HFF-Myc (cell line): ENCODE data around the gene PKM.

Source experiments
- DNase-seq: peaks from one replicate; pipeline ENCODE4 v3.0.0-alpha.2; 2011; ENCODE audit warnings: low read depth; ENCODE audit errors: extremely low read depth
- H3K4me3 ChIP-seq: replicated peaks from 2 replicates; pipeline ENCODE4 v1.5.1; 2011; ENCODE audit warnings: low read depth, mild to moderate bottlenecking, control low read depth, low read length
- TF ChIP-seq, protein P1 (sequence below): IDR thresholded peaks from 2 replicates; pipeline ENCODE4 v1.5.1; 2012; ENCODE audit warnings: mild to moderate bottlenecking, low read depth, low read length, control low read depth; ENCODE audit errors: missing control alignments

Gene PKM

DNA sequence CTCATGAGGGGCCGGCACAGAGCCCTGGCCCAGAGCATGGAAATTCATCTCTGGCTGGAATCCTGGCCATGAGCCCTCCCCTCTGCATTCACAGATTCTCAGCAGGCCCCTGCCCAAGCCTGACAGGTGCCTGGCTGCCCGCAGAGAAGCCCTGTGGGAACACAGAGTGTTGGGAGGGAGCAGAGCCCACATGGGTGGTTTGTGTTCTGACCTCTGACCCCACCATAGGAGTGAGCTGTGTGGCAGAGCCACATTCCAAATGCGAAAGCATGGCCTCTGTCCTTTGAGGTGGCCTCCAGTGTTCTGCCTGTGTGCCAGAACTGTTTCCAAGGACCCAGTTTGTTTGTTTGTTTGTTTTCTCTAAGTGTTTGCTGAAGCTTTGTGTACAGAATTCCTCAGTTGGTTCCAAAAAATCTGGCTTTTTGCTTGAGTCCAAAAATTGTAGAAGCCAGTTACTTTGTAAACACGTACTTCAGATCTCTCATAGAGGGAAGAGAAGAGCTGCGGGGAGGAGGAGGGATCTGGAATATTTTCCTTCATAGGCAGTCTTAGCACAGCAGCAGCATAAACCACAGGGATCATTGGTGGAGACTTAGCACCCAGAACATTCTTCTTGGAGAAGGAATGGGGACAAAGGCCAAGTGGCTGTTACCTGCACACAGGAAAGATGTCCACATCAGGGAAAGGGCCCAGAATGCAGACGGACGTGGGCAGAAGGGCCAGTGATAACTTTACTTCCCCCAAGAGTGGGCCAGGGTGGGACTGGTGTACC is 69.4 kb downstream of the PKM start:
- TF ChIP-seq, protein P1, sequence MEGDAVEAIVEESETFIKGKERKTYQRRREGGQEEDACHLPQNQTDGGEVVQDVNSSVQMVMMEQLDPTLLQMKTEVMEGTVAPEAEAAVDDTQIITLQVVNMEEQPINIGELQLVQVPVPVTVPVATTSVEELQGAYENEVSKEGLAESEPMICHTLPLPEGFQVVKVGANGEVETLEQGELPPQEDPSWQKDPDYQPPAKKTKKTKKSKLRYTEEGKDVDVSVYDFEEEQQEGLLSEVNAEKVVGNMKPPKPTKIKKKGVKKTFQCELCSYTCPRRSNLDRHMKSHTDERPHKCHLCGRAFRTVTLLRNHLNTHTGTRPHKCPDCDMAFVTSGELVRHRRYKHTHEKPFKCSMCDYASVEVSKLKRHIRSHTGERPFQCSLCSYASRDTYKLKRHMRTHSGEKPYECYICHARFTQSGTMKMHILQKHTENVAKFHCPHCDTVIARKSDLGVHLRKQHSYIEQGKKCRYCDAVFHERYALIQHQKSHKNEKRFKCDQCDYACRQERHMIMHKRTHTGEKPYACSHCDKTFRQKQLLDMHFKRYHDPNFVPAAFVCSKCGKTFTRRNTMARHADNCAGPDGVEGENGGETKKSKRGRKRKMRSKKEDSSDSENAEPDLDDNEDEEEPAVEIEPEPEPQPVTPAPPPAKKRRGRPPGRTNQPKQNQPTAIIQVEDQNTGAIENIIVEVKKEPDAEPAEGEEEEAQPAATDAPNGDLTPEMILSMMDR: no peak
- no peak for DNase-seq
- H3K4me3 ChIP-seq: no peak overlapping the region

DNA sequence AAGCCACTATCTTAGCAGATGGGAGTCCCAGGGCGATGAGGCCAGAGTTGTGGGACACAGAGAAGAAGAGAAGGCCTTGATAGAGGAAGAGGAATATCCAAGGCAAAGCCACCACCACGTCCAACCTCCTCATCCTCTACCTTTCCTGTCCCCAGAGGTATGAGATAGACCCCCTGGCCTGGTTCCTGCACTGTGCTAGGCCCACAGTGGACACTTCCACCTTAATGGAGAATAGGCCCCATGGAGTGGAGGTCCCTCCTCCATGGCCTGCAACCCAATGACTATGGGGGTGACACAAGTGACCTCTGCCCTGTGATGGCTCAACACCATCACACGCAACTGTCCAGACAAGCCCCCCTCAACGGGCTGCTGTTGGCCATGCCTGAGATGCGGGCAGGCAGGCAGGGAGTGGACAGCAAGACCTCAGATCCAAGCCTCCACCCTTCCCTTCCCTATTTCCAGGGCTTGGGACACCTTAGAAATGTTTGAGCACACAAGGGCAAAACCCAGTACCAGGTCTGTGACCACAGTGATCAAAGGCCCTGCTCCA is 70.2 kb downstream of the PKM start:
- no peak for DNase-seq
- TF ChIP-seq, protein P1: no peak
- no peak overlapping the region for H3K4me3 ChIP-seq

DNA sequence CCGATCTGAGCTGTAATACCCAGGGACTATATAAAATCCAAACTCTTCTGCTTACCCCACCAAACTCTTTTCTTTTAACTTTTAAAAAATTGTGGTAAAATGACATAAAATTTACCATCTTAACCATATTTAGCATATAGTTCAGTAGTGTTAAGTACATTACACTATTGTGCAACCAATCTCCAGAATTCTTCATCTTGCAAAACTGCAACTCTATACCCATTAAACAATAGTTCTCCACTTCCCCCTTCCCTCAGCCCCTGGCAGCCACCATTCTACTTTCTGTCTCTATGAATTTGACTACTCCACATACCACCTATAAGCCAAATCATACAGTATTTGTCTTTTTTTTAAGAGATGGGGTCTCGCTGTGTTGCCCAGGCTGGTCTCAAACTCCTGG is 74.1 kb downstream of the PKM start:
- TF ChIP-seq, protein P1: no peak
- no peak overlapping the region for H3K4me3 ChIP-seq
- DNase-seq: no peak

DNA sequence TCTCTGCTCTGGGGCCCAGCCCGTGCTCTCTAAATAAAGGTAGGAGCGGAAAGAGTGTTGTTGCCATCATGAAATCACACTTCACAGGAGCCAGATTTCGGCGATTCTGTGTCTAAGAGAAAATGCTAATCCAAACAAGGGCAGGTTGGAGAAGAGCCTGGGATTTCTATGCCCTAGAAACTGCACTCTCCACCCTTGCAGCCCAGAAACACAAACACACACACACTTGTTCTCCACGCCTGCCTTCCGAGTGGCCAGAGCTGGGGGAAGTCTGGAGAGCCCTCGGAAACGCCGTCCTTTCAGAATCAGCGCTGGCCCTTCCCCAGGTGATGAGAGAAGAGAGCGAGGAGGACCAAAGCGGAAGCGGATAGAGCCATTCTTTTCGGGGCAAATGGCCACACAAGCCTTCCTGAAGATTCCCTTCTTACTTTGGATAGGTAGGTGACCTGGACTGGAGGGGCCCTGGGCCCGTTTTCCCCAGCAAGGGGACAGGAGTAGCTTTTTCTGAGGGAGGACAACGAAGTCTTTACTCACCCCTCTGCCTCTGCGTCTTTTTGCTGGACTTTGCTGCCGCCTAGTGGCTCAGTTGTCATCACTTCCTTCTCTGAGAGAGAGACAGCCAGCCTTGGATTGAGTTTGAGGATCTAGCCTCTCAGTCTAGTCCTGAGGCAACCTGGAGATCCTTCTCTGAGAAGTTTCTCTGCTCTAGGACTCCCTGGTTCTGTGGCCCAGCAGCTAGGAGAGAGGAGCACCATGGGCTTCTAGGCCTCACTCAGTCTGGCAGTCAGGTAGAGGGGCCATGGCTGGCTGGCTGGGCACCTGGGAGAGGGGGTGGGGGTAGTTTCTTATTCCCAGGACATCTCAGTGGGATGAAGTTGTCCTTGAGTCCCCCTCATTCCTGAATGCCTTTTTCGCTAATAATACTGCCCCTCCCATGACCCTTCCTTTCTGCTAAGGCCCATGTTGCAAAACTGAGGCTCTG is 75.1 kb downstream of the PKM start:
- TF ChIP-seq, protein P1: peak; percentile 92
- H3K4me3 ChIP-seq: peak overlapping the region; percentile 45
- DNase-seq: peak; percentile 60

DNA sequence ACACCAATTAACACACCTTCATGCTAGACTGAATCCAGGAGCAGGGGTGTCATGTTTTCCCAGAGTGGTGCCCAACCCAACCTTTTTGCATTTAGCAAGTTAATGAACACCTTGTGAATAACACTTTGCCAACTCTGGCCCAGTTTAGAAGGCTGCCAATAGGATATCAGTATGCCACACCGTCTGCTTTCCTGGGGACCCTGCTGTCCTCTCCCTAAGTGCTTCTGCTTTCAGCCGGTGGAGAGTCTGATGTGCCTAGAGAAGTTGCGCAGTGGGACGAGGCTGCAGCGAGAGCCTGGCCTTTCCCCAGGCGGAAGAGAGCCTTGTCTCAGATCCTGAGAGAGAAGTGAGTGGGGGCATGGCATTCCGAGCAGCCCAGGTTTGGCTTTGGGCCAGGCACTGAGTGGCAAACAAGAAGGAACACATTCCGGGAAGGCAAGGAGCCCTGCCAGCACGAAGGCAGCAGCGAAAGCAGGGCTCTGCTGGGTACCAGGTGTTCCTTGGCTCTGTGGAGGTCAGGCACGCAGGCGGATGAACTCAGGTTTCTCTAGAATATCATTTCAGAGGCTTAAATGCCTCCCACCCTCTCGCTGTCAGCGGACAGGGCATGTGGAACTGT is 75.9 kb downstream of the PKM start:
- TF ChIP-seq, protein P1: no peak
- H3K4me3 ChIP-seq: peak overlapping the region; percentile 45
- peak; percentile 19 for DNase-seq

DNA sequence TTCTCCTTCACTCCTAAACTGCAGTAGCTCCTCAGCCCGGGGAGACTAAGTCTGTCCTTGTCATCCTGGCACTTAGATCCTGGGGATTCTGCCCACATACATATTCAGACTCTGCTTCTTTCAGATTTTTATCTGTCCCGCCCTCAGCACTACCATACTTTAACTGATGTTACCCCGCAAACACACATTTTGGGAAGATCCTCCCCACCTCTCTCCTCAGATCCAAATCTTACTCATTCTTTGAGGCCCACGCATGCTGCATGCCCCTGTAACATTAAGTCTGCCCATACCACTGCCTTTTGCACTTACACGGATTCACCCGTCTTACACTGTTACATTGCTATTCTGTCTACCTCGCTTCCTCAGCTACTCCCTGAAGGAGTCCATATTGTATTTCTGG is 76.7 kb downstream of the PKM start:
- TF ChIP-seq, protein P1: no peak
- no peak for DNase-seq
- no peak overlapping the region for H3K4me3 ChIP-seq
